ENCODE data around the gene CARTPT.

CARTPT gene

DNA sequence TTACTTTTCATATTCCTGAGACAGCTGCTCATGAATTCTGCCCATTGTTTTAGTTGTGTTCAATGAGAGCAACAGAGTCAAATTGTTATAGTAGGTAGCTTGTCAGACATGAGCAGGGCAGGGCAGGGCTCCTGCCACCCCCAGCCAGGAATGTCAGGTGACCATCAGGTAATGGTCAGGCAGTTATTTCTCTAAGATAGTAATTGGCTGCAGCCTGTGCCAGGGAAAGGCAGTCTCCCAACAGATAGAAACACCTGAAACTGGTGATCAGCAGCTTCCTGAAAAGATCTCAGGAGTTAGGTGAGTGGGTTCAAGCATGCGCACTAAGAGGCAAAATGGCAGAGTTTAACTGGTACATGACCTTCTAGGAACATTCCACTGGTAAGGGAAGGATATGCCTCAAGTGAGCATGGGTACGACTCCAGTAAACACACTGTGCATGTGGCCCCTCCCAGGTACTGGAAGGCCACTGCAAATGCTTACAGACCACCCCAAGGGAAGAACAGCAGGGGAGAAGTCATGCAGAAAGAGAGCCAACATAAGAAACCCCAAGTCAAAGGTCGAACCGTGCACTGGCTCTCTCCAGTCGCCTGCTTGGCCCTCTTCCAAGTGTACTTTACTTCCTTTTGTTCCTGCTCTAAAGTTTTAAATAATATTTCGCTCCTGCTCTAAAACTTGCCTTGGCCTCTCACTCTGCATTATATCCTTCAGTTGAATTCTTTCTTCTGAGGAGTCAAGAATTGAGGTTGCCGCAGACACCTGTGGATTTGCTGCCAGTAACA lies 25.1 kb downstream of the CARTPT start:
- TF ChIP-seq, protein P1, sequence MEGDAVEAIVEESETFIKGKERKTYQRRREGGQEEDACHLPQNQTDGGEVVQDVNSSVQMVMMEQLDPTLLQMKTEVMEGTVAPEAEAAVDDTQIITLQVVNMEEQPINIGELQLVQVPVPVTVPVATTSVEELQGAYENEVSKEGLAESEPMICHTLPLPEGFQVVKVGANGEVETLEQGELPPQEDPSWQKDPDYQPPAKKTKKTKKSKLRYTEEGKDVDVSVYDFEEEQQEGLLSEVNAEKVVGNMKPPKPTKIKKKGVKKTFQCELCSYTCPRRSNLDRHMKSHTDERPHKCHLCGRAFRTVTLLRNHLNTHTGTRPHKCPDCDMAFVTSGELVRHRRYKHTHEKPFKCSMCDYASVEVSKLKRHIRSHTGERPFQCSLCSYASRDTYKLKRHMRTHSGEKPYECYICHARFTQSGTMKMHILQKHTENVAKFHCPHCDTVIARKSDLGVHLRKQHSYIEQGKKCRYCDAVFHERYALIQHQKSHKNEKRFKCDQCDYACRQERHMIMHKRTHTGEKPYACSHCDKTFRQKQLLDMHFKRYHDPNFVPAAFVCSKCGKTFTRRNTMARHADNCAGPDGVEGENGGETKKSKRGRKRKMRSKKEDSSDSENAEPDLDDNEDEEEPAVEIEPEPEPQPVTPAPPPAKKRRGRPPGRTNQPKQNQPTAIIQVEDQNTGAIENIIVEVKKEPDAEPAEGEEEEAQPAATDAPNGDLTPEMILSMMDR (IDR thresholded peaks at IDR 0.05; ENCODE audit: low read depth, low read length) = no peak
- H3K4me3 ChIP-seq (ENCODE audit: low read depth, low read length) = no peak overlapping the region

DNA sequence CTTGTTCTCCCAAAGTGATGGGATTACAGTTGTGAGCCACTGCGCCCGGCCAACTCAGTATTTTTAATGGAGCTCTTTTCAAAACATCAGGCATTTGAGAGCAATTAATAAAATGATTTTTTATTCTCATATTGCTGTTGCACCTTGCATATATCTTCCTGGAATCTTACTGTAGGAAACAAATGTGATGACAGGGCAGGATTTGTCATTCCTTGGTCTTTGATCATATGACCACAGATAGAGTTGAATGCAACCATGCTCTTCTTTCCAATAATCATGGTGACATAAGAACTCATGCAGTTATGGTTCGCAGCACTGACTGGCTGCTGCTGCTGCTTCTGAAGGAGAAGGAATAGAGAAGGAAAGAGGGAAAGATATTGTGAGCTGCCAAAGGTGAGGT lies 28.1 kb downstream of the CARTPT start:
- TF ChIP-seq, protein P1 (IDR thresholded peaks at IDR 0.05; ENCODE audit: low read depth, low read length) = no peak
- no peak overlapping the region for H3K4me3 ChIP-seq (ENCODE audit: low read depth, low read length)

DNA sequence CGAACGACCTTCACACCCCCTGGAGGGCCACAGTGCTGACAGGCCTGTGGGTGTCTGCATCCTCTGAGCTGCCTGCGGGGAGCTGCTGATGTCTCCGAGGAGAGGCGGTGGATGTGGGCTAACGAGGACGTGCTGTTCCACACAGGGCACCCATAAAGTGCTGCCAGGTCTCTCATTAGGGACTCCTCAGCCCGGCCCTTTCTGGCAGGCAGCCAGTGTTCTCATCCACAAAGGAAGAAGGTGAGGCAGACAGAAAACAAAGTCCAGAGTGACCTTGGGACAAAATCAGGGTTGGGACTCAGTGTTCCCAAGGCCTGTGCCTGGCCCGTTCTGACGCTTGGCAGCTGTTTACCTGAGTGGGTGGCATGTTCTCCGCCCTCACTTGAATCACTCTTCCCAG lies 29.3 kb downstream of the CARTPT start:
- H3K4me3 ChIP-seq (ENCODE audit: low read depth, low read length) = no peak overlapping the region
- TF ChIP-seq, protein P1 (IDR thresholded peaks at IDR 0.05; ENCODE audit: low read depth, low read length) = no peak

DNA sequence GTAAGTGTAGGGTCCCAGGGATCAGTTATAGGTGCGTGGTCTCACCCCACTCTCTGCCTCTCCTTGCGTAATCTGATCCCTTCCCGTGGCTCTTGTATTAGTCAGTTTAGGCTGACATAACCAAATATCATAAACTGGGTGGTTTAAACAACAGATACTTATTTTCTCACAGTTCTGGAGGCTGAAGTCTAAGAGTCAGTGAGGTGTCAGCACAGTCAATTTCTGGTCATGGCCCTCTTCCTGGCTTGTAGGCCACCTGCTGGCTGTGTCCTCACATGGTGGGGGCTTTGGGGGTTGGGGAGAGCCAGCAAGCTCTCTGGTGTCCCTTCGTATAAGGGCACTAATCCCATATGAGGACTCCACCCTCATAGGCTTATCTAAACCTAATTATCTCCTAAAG lies 32.3 kb downstream of the CARTPT start:
- TF ChIP-seq, protein P1 (IDR thresholded peaks at IDR 0.05; ENCODE audit: low read depth, low read length) = no peak
- no peak overlapping the region for H3K4me3 ChIP-seq (ENCODE audit: low read depth, low read length)

DNA sequence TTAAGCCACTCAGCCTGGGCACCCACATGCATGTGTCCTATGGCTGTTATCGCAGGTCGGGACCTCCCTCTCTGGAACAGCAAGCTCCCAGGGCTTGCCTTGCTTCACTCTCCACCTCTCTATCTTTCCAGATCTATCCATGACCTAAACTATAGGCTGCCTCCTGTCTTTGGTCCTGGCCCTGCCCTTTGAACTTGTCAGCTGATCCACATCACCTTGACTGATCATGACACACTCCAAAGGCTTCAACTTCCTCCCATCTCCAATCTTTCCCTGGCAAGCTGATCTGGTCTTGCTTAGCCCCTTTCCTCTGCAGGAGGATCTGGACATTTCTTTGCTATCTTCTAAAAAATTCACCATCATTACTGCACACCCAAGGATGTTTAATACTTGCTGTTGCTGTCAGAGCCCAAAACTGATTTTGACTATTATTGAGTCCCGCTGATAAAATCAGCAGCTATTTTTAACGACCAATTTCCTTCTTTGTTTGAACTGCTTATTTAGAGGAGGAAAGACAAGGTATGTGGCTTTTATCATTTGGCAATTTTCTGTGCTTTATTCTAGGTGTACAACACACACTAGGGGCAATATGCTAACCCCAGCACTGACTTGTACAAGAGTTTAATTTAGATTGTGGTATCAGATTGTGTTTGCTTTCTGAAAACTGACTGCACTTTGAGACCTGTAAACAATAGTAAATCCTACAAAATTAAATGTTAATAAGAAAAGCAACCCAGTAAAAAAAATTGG lies 33.5 kb downstream of the CARTPT start:
- TF ChIP-seq, protein P1 (IDR thresholded peaks at IDR 0.05; ENCODE audit: low read depth, low read length) = no peak
- H3K4me3 ChIP-seq (ENCODE audit: low read depth, low read length) = no peak overlapping the region

DNA sequence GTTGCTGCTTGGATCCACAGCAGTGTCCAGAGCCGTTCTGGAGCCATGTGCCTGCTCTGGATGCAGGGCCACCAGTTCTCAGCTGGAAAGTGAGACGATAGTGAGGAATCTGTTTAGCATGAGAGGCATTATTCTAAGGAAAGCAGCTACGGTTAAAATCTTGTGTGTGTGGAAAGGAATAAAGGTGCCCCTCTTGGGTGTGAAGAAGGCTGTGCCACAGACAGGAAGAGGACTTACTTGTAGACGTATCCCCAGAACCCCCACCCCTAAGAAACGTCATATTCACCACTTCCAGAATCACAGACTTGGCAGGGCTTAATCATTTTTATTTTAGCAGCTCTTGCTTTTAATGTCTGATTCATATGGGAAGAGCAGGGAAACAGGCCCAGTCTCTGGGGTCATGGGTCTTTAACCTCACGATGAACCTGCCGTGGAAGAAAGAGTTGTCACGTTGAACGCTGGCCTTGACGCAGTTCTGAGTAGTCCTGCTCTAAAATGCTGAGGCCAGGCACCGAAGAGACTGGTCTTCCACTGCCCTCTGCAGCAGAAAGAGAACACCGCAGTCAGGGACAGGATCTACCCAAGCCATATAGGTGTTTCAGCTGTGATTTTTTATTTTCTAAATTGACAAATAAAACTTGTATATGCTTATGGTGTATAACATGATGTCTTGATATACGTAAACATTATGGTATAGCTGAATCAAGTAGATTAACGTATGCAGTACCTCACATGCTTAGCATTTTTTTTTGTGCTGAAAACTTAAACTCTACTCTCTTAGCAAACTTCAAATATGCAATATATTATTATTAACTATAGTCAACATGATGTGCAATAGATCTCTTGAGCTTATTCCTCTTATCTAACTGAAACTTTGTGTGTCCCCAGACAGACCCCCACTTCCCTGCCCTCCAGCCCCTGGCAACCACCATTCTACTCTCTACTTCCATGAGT lies 38.8 kb downstream of the CARTPT start:
- H3K4me3 ChIP-seq (ENCODE audit: low read depth, low read length) = 0 out of 2 replicates have a peak overlapping the region, but pooled peaks have one; percentile 13
- TF ChIP-seq, protein P1 (IDR thresholded peaks at IDR 0.05; ENCODE audit: low read depth, low read length) = peak; percentile 58

Data from WI38 (cell line).